ENCODE results near the gene KCTD6.

Gene KCTD6

GRCh38 chr3:58487140-58487886 is 4.6 kb upstream of the KCTD6 start:
- H3K36me3 ChIP-seq (ENCODE audit: insufficient read depth, low read length): no peaks in the 10 kb centered on the region
- no peak overlapping the region for H3K9ac ChIP-seq (ENCODE audit: low read depth, low read length)
- peaks cover 21% of the 10 kb centered on the region for H3K4me1 ChIP-seq (ENCODE audit: control insufficient read depth, insufficient read depth, low read length)
- no peaks in the 10 kb centered on the region for H3K27me3 ChIP-seq (ENCODE audit: control insufficient read depth, insufficient read depth, low read length)
- H3K4me2 ChIP-seq (ENCODE audit: low read length): peak overlapping the region; percentile 61
- no peaks in the 10 kb centered on the region for H3K9me3 ChIP-seq (replicated peaks; ENCODE audit: low read length)
- H3K4me3 ChIP-seq (ENCODE audit: low read length): peak overlapping the region; percentile 37

DNA sequence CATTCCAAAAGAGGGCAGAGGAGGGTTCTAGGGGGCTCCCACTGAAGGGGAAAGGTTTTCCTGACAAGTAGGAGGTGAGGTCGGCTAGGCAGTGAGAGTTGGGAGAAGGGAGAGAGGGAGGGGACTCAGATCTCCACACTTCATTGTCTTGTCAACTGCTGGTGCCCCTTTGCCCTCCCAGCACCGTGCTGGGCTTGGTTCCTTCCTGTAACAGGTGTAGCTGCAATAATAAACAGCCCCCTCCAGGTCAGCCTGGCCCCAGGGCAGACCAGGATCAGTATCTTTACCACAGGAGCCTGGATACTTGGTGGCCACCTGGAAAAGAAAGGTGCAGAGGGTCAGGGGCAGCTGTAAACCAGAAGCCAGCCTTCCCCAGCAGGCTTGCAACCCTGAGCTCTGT is 2.9 kb upstream of the KCTD6 start:
- no peaks in the 10 kb centered on the region for H3K27me3 ChIP-seq (ENCODE audit: control insufficient read depth, insufficient read depth, low read length)
- no peak overlapping the region for H3K4me2 ChIP-seq (ENCODE audit: low read length)
- no peaks in the 10 kb centered on the region for H3K36me3 ChIP-seq (ENCODE audit: insufficient read depth, low read length)
- H3K4me3 ChIP-seq (ENCODE audit: low read length): no peak overlapping the region
- H3K9ac ChIP-seq (ENCODE audit: low read depth, low read length): no peak overlapping the region
- H3K4me1 ChIP-seq (ENCODE audit: control insufficient read depth, insufficient read depth, low read length): peaks cover 34% of the 10 kb centered on the region
- no peaks in the 10 kb centered on the region for H3K9me3 ChIP-seq (replicated peaks; ENCODE audit: low read length)

- peak overlapping the region; percentile 88 for H3K4me2 ChIP-seq (ENCODE audit: low read length)
- no peaks in the 10 kb centered on the region for H3K9me3 ChIP-seq (replicated peaks; ENCODE audit: low read length)
- peak overlapping the region; percentile 70 for H3K4me3 ChIP-seq (ENCODE audit: low read length)
- H3K27me3 ChIP-seq (ENCODE audit: control insufficient read depth, insufficient read depth, low read length): no peaks in the 10 kb centered on the region
- H3K9ac ChIP-seq (ENCODE audit: low read depth, low read length): peak overlapping the region; percentile 69
- no peaks in the 10 kb centered on the region for H3K36me3 ChIP-seq (ENCODE audit: insufficient read depth, low read length)
- H3K4me1 ChIP-seq (ENCODE audit: control insufficient read depth, insufficient read depth, low read length): peaks cover 54% of the 10 kb centered on the region
Measured at GRCh38 chr3:58490860-58491501, 915 bp upstream of the KCTD6 start.

DNA sequence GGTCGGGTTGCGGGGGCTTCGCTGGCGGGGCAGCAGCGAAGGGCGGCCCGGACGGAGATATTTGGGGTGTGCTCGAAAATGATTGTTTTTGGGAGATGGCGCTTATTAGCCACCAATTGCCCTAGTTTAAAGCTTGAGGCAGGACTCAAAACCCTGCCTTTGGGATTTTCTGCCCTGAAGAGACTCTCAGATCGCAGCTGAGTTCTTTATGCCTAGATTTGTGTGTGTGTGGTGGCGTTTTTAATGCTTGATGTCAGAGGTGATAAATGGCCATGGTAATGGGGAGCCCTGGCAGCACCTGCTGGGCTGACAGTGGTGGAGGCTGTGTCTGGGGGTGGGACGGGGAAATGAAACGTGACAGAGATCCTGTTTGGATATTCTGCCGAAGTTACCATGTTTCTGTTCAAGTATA is 604 bp downstream of the KCTD6 start:
- Histone ChIP-seq H3K4me3 (ENCODE audit: low read length) (peak overlapping the region; percentile 86), H3K9me3 (replicated peaks; ENCODE audit: low read length) (no peaks in the 10 kb centered on the region), H3K4me2 (ENCODE audit: low read length) (peak overlapping the region; percentile 87), H3K36me3 (ENCODE audit: insufficient read depth, low read length) (no peaks in the 10 kb centered on the region), H3K4me1 (ENCODE audit: control insufficient read depth, insufficient read depth, low read length) (peaks cover 45% of the 10 kb centered on the region), H3K27me3 (ENCODE audit: control insufficient read depth, insufficient read depth, low read length) (no peaks in the 10 kb centered on the region), H3K9ac (ENCODE audit: low read depth, low read length) (peak overlapping the region; percentile 86)

DNA sequence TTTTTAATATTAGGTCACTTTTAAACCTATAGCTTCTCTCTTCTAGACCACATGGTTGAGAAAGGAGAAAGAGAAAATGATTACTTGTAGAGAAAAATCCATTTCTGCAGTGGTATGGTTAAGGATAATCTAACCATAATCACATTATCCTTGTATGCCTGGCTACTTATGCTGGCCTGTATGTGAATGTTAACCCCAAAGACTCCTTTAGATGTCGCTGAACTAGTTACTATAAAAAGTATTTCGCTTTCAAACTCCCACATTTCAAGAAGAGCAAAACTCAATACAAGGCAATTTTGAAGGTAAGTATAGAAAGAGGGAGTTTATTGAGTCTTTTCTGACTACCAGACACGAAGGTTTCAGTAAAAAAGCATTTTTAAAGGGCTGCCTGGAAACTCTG is 2.2 kb downstream of the KCTD6 start:
- Histone ChIP-seq H3K36me3 (ENCODE audit: insufficient read depth, low read length) (no peaks in the 10 kb centered on the region), H3K9me3 (replicated peaks; ENCODE audit: low read length) (no peaks in the 10 kb centered on the region), H3K4me3 (ENCODE audit: low read length) (no peak overlapping the region), H3K4me1 (ENCODE audit: control insufficient read depth, insufficient read depth, low read length) (peaks cover 42% of the 10 kb centered on the region), H3K4me2 (ENCODE audit: low read length) (peak overlapping the region; percentile 87), H3K9ac (ENCODE audit: low read depth, low read length) (no peak overlapping the region), H3K27me3 (ENCODE audit: control insufficient read depth, insufficient read depth, low read length) (no peaks in the 10 kb centered on the region)

GRCh38 chr3:58495101-58495500 is 3.2 kb downstream of the KCTD6 start:
- no peak overlapping the region for H3K9ac ChIP-seq (ENCODE audit: low read depth, low read length)
- no peaks in the 10 kb centered on the region for H3K27me3 ChIP-seq (ENCODE audit: control insufficient read depth, insufficient read depth, low read length)
- peak overlapping the region; percentile 19 for H3K4me2 ChIP-seq (ENCODE audit: low read length)
- no peak overlapping the region for H3K4me3 ChIP-seq (ENCODE audit: low read length)
- H3K36me3 ChIP-seq (ENCODE audit: insufficient read depth, low read length): no peaks in the 10 kb centered on the region
- no peaks in the 10 kb centered on the region for H3K9me3 ChIP-seq (replicated peaks; ENCODE audit: low read length)
- H3K4me1 ChIP-seq (ENCODE audit: control insufficient read depth, insufficient read depth, low read length): peaks cover 42% of the 10 kb centered on the region

DNA sequence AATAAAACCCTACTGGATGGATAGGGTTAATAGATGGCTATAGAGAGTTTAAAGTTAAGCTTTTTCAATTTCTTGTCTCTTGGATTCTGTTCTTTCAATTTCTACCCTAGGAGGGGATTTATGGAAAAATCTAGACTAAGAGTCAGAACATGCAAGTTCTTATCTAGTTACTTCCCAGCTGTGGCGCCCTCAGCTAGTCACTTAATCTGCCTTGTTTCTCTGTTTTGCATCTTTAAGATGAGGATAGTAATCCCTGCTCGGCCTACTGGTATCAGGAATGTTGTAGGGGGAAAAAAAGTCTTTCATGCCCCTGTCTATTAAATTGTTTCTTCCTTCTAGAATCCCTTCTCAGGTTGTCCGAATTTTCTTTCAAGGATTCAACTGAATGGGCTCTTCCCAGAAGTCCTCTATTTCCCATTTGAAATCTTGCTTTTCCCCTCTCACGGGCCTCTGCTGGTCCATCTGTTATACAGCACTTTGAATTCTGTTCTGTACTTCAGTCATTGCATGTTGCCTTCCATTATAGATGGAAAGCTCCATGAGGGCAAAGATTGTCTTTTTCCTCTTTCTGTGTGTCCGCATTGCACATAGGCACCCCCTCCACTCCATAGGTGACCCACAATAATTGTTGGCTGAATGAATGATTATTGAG is 4.4 kb downstream of the KCTD6 start:
- H3K4me2 ChIP-seq (ENCODE audit: low read length): no peak overlapping the region
- peaks cover 36% of the 10 kb centered on the region for H3K4me1 ChIP-seq (ENCODE audit: control insufficient read depth, insufficient read depth, low read length)
- peaks cover 6% of the 10 kb centered on the region for H3K36me3 ChIP-seq (ENCODE audit: insufficient read depth, low read length)
- no peaks in the 10 kb centered on the region for H3K27me3 ChIP-seq (ENCODE audit: control insufficient read depth, insufficient read depth, low read length)
- no peak overlapping the region for H3K9ac ChIP-seq (ENCODE audit: low read depth, low read length)
- H3K9me3 ChIP-seq (replicated peaks; ENCODE audit: low read length): no peaks in the 10 kb centered on the region
- no peak overlapping the region for H3K4me3 ChIP-seq (ENCODE audit: low read length)

GRCh38 chr3:58497097-58497496 is 5.2 kb downstream of the KCTD6 start:
- Histone ChIP-seq H3K9ac (ENCODE audit: low read depth, low read length) (no peak overlapping the region), H3K4me1 (ENCODE audit: control insufficient read depth, insufficient read depth, low read length) (peaks cover 34% of the 10 kb centered on the region), H3K4me3 (ENCODE audit: low read length) (no peak overlapping the region), H3K4me2 (ENCODE audit: low read length) (no peak overlapping the region), H3K36me3 (ENCODE audit: insufficient read depth, low read length) (peaks cover 9% of the 10 kb centered on the region), H3K27me3 (ENCODE audit: control insufficient read depth, insufficient read depth, low read length) (no peaks in the 10 kb centered on the region), H3K9me3 (replicated peaks; ENCODE audit: low read length) (no peaks in the 10 kb centered on the region)

DNA sequence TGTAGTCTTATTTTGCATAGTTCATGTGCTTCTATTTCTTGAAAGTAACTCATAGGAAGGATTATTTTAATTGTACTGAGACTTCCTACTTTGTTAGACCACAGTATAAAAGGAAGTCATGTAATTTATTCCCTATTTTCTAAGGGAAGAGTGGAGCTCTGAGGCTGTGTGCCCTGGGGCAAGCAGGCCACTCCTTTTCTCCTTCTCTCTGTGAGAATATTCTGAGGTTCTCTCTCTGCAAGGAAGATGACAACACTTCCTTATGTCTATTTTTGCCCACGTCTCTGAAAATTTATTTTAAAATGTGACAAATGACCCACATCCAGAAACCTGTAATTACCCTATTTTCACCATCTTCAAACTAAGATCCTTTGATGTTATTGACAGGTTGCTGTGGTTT is 11.0 kb downstream of the KCTD6 start:
- H3K27me3 ChIP-seq (ENCODE audit: control insufficient read depth, insufficient read depth, low read length): no peaks in the 10 kb centered on the region
- no peaks in the 10 kb centered on the region for H3K4me1 ChIP-seq (ENCODE audit: control insufficient read depth, insufficient read depth, low read length)
- H3K9ac ChIP-seq (ENCODE audit: low read depth, low read length): no peak overlapping the region
- H3K9me3 ChIP-seq (replicated peaks; ENCODE audit: low read length): no peaks in the 10 kb centered on the region
- no peak overlapping the region for H3K4me3 ChIP-seq (ENCODE audit: low read length)
- H3K36me3 ChIP-seq (ENCODE audit: insufficient read depth, low read length): peaks cover 9% of the 10 kb centered on the region
- H3K4me2 ChIP-seq (ENCODE audit: low read length): no peak overlapping the region

- Histone ChIP-seq H3K9ac (ENCODE audit: low read depth, low read length) (no peak overlapping the region), H3K4me2 (ENCODE audit: low read length) (no peak overlapping the region), H3K27me3 (ENCODE audit: control insufficient read depth, insufficient read depth, low read length) (no peaks in the 10 kb centered on the region), H3K4me1 (ENCODE audit: control insufficient read depth, insufficient read depth, low read length) (no peaks in the 10 kb centered on the region), H3K36me3 (ENCODE audit: insufficient read depth, low read length) (peaks cover 4% of the 10 kb centered on the region), H3K4me3 (ENCODE audit: low read length) (no peak overlapping the region), H3K9me3 (replicated peaks; ENCODE audit: low read length) (no peaks in the 10 kb centered on the region)
Measured at GRCh38 chr3:58507356-58508078, 15.6 kb downstream of the KCTD6 start.

DNA sequence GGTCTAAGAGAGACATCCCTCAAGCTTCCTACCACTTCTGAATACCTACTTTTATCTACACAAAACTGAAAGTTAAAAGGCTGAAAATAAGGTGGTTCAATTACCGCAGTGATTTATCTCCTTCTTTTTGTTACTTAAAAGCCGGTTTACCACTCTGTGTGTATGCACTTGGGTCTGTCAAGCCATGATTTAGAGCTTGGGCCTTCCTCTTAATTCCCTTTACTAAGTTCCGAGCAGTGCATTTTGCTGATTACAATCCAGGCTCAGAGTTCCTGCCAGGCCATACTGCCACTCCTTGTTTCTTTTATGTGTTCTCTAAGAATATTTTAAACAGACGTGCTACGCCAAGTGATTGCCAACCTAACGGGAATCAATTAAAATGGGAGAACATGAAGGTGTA is 16.5 kb downstream of the KCTD6 start:
- no peaks in the 10 kb centered on the region for H3K4me1 ChIP-seq (ENCODE audit: control insufficient read depth, insufficient read depth, low read length)
- peaks cover 4% of the 10 kb centered on the region for H3K36me3 ChIP-seq (ENCODE audit: insufficient read depth, low read length)
- H3K9me3 ChIP-seq (replicated peaks; ENCODE audit: low read length): no peaks in the 10 kb centered on the region
- H3K4me2 ChIP-seq (ENCODE audit: low read length): no peak overlapping the region
- H3K27me3 ChIP-seq (ENCODE audit: control insufficient read depth, insufficient read depth, low read length): no peaks in the 10 kb centered on the region
- H3K9ac ChIP-seq (ENCODE audit: low read depth, low read length): no peak overlapping the region
- H3K4me3 ChIP-seq (ENCODE audit: low read length): no peak overlapping the region

Data from skeletal muscle satellite cell (primary cell).